Measurements from ENCODE around the gene NRROS. TPM values are rescaled to one million over a fixed set of nuclear protein-coding genes. Genes with fewer than 3 reads are reported as not detected.

The NRROS gene
- total and polyA plus RNA-seq, 10 of the 15 experiments (the other 5 are each of a cell fraction or from before 2014, with no cell fraction given) = 0.35 to 42.2 (median 12.6) TPM

- POLR2A ChIA-PET = no interaction called here
- peak; percentile 43 for TF ChIP-seq RUNX3 (IDR thresholded peaks at IDR 0.05; ENCODE audit: low read length)
- no peak for TF ChIP-seq PAX8 (IDR thresholded peaks at IDR 0.05)
- no peak for TF ChIP-seq RELB (IDR thresholded peaks at IDR 0.05; ENCODE audit: low read depth)
- TF ChIP-seq ESRRA (IDR thresholded peaks at IDR 0.05; ENCODE audit: low read length) = no peak
- no peak for TF ChIP-seq ZNF622 (IDR thresholded peaks at IDR 0.05)
- TF ChIP-seq PAX5 (IDR thresholded peaks at IDR 0.05; ENCODE audit: borderline replicate concordance, low read depth, low read length) = peak; percentile 30; the same call in 1 of the 2 replicates
- no peak for TF ChIP-seq BACH1 (IDR thresholded peaks at IDR 0.05; ENCODE audit: borderline replicate concordance)
- TF ChIP-seq EGR1 (IDR thresholded peaks at IDR 0.05; ENCODE audit: borderline replicate concordance in 1 of 2, low read depth in 2 of 2, low read length in 2 of 2) = peak; percentile 32 to 65
- no peak for TF ChIP-seq RCOR1 (conservative IDR thresholded peaks at IDR 0.05; ENCODE audit: low read depth, low read length)
- no peak for TF ChIP-seq MEF2A (IDR thresholded peaks at IDR 0.05; ENCODE audit: insufficient read depth, low read depth, low read length)
- TF ChIP-seq REST (IDR thresholded peaks at IDR 0.05; ENCODE audit: low read depth, low read length) = no peak
- no peak for TF ChIP-seq HDAC2 (IDR thresholded peaks at IDR 0.05)
- TF ChIP-seq ZNF687 (IDR thresholded peaks at IDR 0.05) = no peak
These were observed 55.7 kb downstream of the NRROS start for GRCh38 chr3:196694941-196695848.

More at GRCh38 chr3:196694941-196695848, 55.7 kb downstream of the NRROS start:
- H3K9ac ChIP-seq (ENCODE audit: control insufficient read depth, insufficient read depth, low read length) = no peak overlapping the region
- H3K9me3 ChIP-seq (replicated peaks; ENCODE audit: control insufficient read depth, insufficient read depth, low read length) = no peaks in the 10 kb centered on the region
- in situ Hi-C loops (cut with MboI) = no loop called here
- FAIRE-seq (peak; percentile 80), ATAC-seq (no peak), DNase-seq (ENCODE audit: low read depth, low spot score) (no peak)
- ChIA-PET RAD21 (ENCODE audit: unreplicated experiment) (no interaction called here), SMC1A (ENCODE audit: uncharacterized antibody, unreplicated experiment) (interaction anchor here (1.3 kb wide), 1 partner anchor 86 kb away, joined by 5 read pairs; no protein-coding TSS in a partner anchor), CTCF (interaction anchor here (0.8 to 2.6 kb wide), 3 partner anchors 58 to 142 kb away, joined by 3 to 11 read pairs (median 3); no protein-coding TSS in a partner anchor)
- no peaks in the 10 kb centered on the region for H3K36me3 ChIP-seq (ENCODE audit: control insufficient read depth in 2 of 2, insufficient read depth in 2 of 2, low read length in 1 of 2)
- H4K20me1 ChIP-seq (ENCODE audit: control insufficient read depth, insufficient read depth) = no peaks in the 10 kb centered on the region
- no peaks in the 10 kb centered on the region for H3K4me1 ChIP-seq (ENCODE audit: control insufficient read depth, insufficient read depth, low read length)
- H3K27me3 ChIP-seq (replicated peaks in 1 of 2; ENCODE audit: control insufficient read depth in 2 of 2, insufficient read depth in 2 of 2, low read length in 1 of 2) = no peaks in the 10 kb centered on the region
- WGBS (ENCODE audit: insufficient coverage, insufficient replicate concordance, low lambda C conversion rate, missing lambda C conversion rate) = 69% methylated on average over 10 of the region's 17 CpGs
- H3K4me2 ChIP-seq (ENCODE audit: control insufficient read depth, insufficient read depth) = no peak overlapping the region
- H3K27ac ChIP-seq (ENCODE audit: control insufficient read depth, insufficient read depth) = no peak overlapping the region
- no peak overlapping the region for H3K4me3 ChIP-seq
- no peaks in the 10 kb centered on the region for H3K79me2 ChIP-seq (ENCODE audit: control insufficient read depth, insufficient read depth, low read length)
- no peak overlapping the region for H2AFZ ChIP-seq (ENCODE audit: control insufficient read depth, low read depth, low read length)
- intact Hi-C loops (cut with micrococcal nuclease; ENCODE audit: unreplicated experiment) = no loop called here
- no TSS peak for BruUV-seq (replicated peaks)

All from GM12878 (cell line).